Endothelial cell of umbilical vein (primary cell): ENCODE results near the gene ASB13. TPM values are rescaled to one million over a fixed set of nuclear protein-coding genes. Genes with fewer than 3 reads are reported as not detected.

Source experiments
- BruUV-seq: library from RNA; stranded (reverse); fragments of 400-500 nt; replicated peaks from 2 replicates; lab custom pipeline; 2021; lab: Mats Ljungman, UMichigan
- CTCF ChIA-PET: fragments of 300-600, 350-600 bp; sonication (Branson Sonifier 250); formaldehyde crosslinking; loops from one replicate; lab custom pipeline; 2021; ENCODE audit warnings: antibody characterized with exemption, inconsistent platforms; lab: Charles Lee
- POLR2A ChIA-PET: fragments of 300-600, 350-600 bp; sonication (Branson Sonifier 250); formaldehyde crosslinking; loops from one replicate; lab custom pipeline; 2021; ENCODE audit warnings: antibody characterized with exemption, inconsistent platforms; lab: Charles Lee
- DNase-seq: peaks from one replicate; pipeline ENCODE4 v3.0.0-alpha.2; 2011; ENCODE audit warnings: low read depth, low spot score
- FAIRE-seq: peaks from 2 replicates; lab custom pipeline; 2011; peaks lifted over from hg19 to GRCh38; lab: Jason Lieb, UNC
- H2AFZ ChIP-seq: 2 replicates; pipeline ENCODE4 v1.6.0; 2012; ENCODE audit warnings: low read depth, low read length, control low read depth, inconsistent platforms
- H3K27ac ChIP-seq: 2 replicates; pipeline ENCODE4 v1.5.1; 2011; ENCODE audit warnings: low read depth, mild to moderate bottlenecking, control low read depth, low read length, moderate library complexity; ENCODE audit not compliant: insufficient read depth
- H3K27me3 ChIP-seq, 2 experiments: 2 replicates each; pipeline versions ENCODE4 v1.6.0 to v1.6.1; 2011; ENCODE audit warnings: low read length in 2 of 2, mixed read lengths in 1 of 2; ENCODE audit not compliant: control insufficient read depth in 2 of 2, insufficient read depth in 2 of 2
- H3K36me3 ChIP-seq, 2 experiments: 2 replicates in 1 of 2; 3 replicates in 1 of 2; pipeline ENCODE4 v1.5.1; 2011; ENCODE audit warnings: low read length in 2 of 2, mild to moderate bottlenecking in 1 of 2, moderate library complexity in 1 of 2; ENCODE audit not compliant: control insufficient read depth in 2 of 2, insufficient read depth in 2 of 2; ENCODE audit errors: extremely low read depth in 1 of 2
- H3K4me1 ChIP-seq: 3 replicates; pipeline ENCODE4 v1.5.1; 2011; ENCODE audit warnings: mild to moderate bottlenecking, low read length; ENCODE audit not compliant: control insufficient read depth, insufficient read depth; ENCODE audit errors: extremely low read depth
- H3K4me2 ChIP-seq: 2 replicates; pipeline ENCODE4 v1.6.1; 2011; ENCODE audit warnings: low read length, control low read depth, mixed read lengths; ENCODE audit not compliant: insufficient read depth
- H3K4me3 ChIP-seq, 3 experiments: fragments of 200-600 bp in 1 of 3; sonication (generic), shearing (Covaris generic) in 1 of 3; replicated peaks in 1 of 3; 2 replicates each; pipeline ENCODE4 v1.5.1; 2011 to 2016; ENCODE audit warnings: control low read depth in 3 of 3, low read length in 3 of 3, mild to moderate bottlenecking in 2 of 3, inconsistent platforms in 1 of 3, low read depth in 1 of 3, moderate library complexity in 1 of 3; ENCODE audit not compliant: insufficient read depth in 1 of 3
- H3K79me2 ChIP-seq: 2 replicates; pipeline ENCODE4 v1.6.0; 2012; ENCODE audit warnings: low read length, inconsistent platforms; ENCODE audit not compliant: control insufficient read depth, insufficient read depth
- H3K9ac ChIP-seq: replicated peaks from 2 replicates; pipeline ENCODE3; 2011; ENCODE audit warnings: low read length, control low read depth; ENCODE audit not compliant: insufficient read depth; ENCODE audit errors: extremely low read depth
- H3K9me1 ChIP-seq: replicated peaks from 3 replicates; pipeline ENCODE4 v1.6.0; 2011; ENCODE audit warnings: mild to moderate bottlenecking, low read length; ENCODE audit not compliant: control insufficient read depth, insufficient read depth; ENCODE audit errors: extremely low read depth
- H3K9me3 ChIP-seq: replicated peaks from 2 replicates; pipeline ENCODE4 v1.5.1; 2012; ENCODE audit warnings: low read length, inconsistent platforms; ENCODE audit not compliant: control insufficient read depth, insufficient read depth
- H4K20me1 ChIP-seq: replicated peaks from 2 replicates; pipeline ENCODE3; 2011; ENCODE audit warnings: mild to moderate bottlenecking, low read length; ENCODE audit not compliant: control insufficient read depth, insufficient read depth; ENCODE audit errors: extremely low read depth
- EZH2 ChIP-seq: IDR thresholded peaks from 2 replicates; pipeline ENCODE4 v1.6.1; 2012; ENCODE audit warnings: borderline replicate concordance, low read depth, mild to moderate bottlenecking, moderate library complexity, low read length, inconsistent platforms; ENCODE audit not compliant: severe bottlenecking
- FOS ChIP-seq: IDR thresholded peaks from 2 replicates; pipeline ENCODE4 v1.6.1; 2011; ENCODE audit warnings: mild to moderate bottlenecking, low read length, moderate library complexity, borderline replicate concordance; ENCODE audit not compliant: insufficient read depth
- GATA2 ChIP-seq: IDR thresholded peaks from 2 replicates; pipeline ENCODE4 v1.7.0; 2011; ENCODE audit warnings: low read depth, mild to moderate bottlenecking, moderate library complexity, mixed read lengths, low read length; ENCODE audit not compliant: insufficient read length, insufficient read depth
- JUN ChIP-seq: IDR thresholded peaks from 2 replicates; pipeline ENCODE4 v1.6.1; 2011; ENCODE audit warnings: borderline replicate concordance, low read depth; ENCODE audit not compliant: insufficient read length, insufficient read depth
- MAX ChIP-seq: IDR thresholded peaks from 2 replicates; pipeline ENCODE4 v1.6.1; 2011; ENCODE audit not compliant: insufficient read depth, insufficient read length
- MYC ChIP-seq: IDR thresholded peaks from one replicate; pipeline ENCODE4 v1.6.1; 2011; ENCODE audit warnings: mild to moderate bottlenecking, low read depth, low read length
- POLR2AphosphoS5 ChIP-seq: IDR thresholded peaks from 2 replicates; pipeline ENCODE4 v1.6.1; 2012; ENCODE audit warnings: low read depth, mild to moderate bottlenecking, control low read depth, low read length, moderate library complexity; ENCODE audit not compliant: insufficient read depth
- dilution Hi-C: fragments of 300-500 bp; cut with MboI; formaldehyde crosslinking; loops from one replicate; pipeline ENCODE4 v1.15.0; 2019; ENCODE audit warnings: low sequenced_read_pairs; ENCODE audit not compliant: extremely low pct_ligation_motif_present
- intact Hi-C: fragments of 100-400 bp; cut with micrococcal nuclease; formaldehyde crosslinking; loops from one replicate; pipeline ENCODE4 v1.10.0; 2022
- polyA plus RNA-seq, 4 experiments: library from polyadenylated mRNA; depleted of rRNA in 3 of 4; stranded (reverse) in 3 of 4; unstranded in 1 of 4; fragments of >200 nt; gene quantifications; 2 replicates each; pipeline versions ENCODE4 v1.2.1 to v1.2.3, GENCODE V29; 2011 to 2012; ENCODE audit warnings: missing spikeins in 1 of 4
- total RNA-seq: library from RNA; stranded (reverse); gene quantifications from 2 replicates; pipeline ENCODE4 v1.2.3, GENCODE V29; 2021
- TF ChIP-seq, protein P1 (sequence below), 2 donors: IDR thresholded peaks; 1 replicate in 1 of 2; 2 replicates in 1 of 2; pipeline ENCODE4 v1.5.1; 2011; ENCODE audit warnings: low read length in 2 of 2, mild to moderate bottlenecking in 2 of 2, moderate library complexity in 2 of 2, control low read depth in 1 of 2, inconsistent platforms in 1 of 2, low read depth in 1 of 2; ENCODE audit not compliant: insufficient read depth in 1 of 2; ENCODE audit errors: extremely low read depth in 1 of 2

Gene ASB13
- total and polyA plus RNA-seq, 2 donors (not counting 3 experiments of a cell fraction or from before 2014, with no cell fraction given), result 6.3 to 7.3 TPM

DNA sequence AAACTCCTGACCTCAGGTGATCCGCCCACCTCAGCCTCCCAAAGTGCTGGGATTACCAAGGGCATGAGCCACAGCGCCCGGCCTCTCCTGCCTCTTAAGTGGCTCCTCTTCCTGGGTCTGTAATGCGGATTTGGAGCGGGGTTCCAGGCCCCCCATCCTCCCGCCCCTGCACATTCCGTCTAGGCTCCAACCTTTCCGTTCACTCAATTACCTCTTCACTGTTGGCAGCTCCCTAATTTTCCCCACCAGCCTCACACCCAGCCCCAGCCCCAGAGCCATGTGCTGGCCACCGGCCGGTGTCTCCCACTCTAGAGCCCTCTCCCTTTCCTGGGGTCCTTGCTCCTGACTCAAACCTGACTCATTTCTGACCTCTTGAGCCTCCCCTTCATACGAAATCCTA lies 16.6 kb downstream of the ASB13 start:
- H3K9me3 ChIP-seq, result no peaks in the 10 kb centered on the region
- CTCF ChIA-PET, result no interaction called here
- H3K27ac ChIP-seq, result no peak overlapping the region
- no peaks in the 10 kb centered on the region for H3K4me1 ChIP-seq
- no peaks in the 10 kb centered on the region for H3K79me2 ChIP-seq
- intact Hi-C loops (no loop called here), dilution Hi-C loops (no loop called here)
- DNase-seq (no peak), FAIRE-seq (no peak)
- TF ChIP-seq POLR2AphosphoS5 (no peak), MAX (no peak), FOS (no peak), EZH2 (no peak), MYC (no peak), GATA2 (no peak), JUN (no peak)
- TF ChIP-seq, protein P1, sequence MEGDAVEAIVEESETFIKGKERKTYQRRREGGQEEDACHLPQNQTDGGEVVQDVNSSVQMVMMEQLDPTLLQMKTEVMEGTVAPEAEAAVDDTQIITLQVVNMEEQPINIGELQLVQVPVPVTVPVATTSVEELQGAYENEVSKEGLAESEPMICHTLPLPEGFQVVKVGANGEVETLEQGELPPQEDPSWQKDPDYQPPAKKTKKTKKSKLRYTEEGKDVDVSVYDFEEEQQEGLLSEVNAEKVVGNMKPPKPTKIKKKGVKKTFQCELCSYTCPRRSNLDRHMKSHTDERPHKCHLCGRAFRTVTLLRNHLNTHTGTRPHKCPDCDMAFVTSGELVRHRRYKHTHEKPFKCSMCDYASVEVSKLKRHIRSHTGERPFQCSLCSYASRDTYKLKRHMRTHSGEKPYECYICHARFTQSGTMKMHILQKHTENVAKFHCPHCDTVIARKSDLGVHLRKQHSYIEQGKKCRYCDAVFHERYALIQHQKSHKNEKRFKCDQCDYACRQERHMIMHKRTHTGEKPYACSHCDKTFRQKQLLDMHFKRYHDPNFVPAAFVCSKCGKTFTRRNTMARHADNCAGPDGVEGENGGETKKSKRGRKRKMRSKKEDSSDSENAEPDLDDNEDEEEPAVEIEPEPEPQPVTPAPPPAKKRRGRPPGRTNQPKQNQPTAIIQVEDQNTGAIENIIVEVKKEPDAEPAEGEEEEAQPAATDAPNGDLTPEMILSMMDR (IDR thresholded peaks at IDR 0.05; ENCODE audit: extremely low read depth in 1 of 2, insufficient read depth in 1 of 2, low read depth in 1 of 2, low read length in 2 of 2), result no peak
- H4K20me1 ChIP-seq, result no peaks in the 10 kb centered on the region
- H3K9ac ChIP-seq, result no peak overlapping the region
- no peak overlapping the region for H3K4me3 ChIP-seq
- H3K9me1 ChIP-seq, result no peaks in the 10 kb centered on the region
- no peaks in the 10 kb centered on the region for H3K36me3 ChIP-seq
- no peak overlapping the region for H2AFZ ChIP-seq
- POLR2A ChIA-PET, result no interaction called here
- H3K4me2 ChIP-seq, result no peak overlapping the region
- H3K27me3 ChIP-seq, result no peaks in the 10 kb centered on the region
- no TSS peak for BruUV-seq
